K562 (cell line): ENCODE data around the gene ZNF280D. TPM values are rescaled to one million over a fixed set of nuclear protein-coding genes. Genes with fewer than 3 reads are reported as not detected.
A peak's percentile ranks its signal among the peaks of the same experiment; 100 is the strongest.

Source experiments
- ARID4B ChIP-seq: sonication (generic); formaldehyde crosslinking; IDR thresholded peaks from 2 replicates; pipeline ENCODE4 v1.8.0; 2022; ENCODE audit warnings: mild to moderate bottlenecking, missing genetic modification reagents
- CSDE1 ChIP-seq, 2 experiments: fragments of 450-650 bp; IDR thresholded peaks; 2 replicates each; pipeline ENCODE4 v1.6.1; 2016; ENCODE audit warnings: mild to moderate bottlenecking in 1 of 2
- E2F6 ChIP-seq, 2 experiments: IDR thresholded peaks; 2 replicates each; pipeline ENCODE4 v1.6.1; 2011; ENCODE audit warnings: borderline replicate concordance in 1 of 2, control low read depth in 1 of 2, low read depth in 1 of 2, low read length in 1 of 2, mild to moderate bottlenecking in 1 of 2, mixed read lengths in 1 of 2, moderate library complexity in 1 of 2; ENCODE audit not compliant: insufficient read depth in 1 of 2, insufficient read length in 1 of 2, poor library complexity in 1 of 2, severe bottlenecking in 1 of 2; ENCODE audit errors: extremely low read depth in 1 of 2
- HIVEP1 ChIP-seq: fragments of 250-450 bp; sonication (Bioruptor Pico); IDR thresholded peaks from 2 replicates; pipeline ENCODE4 v1.4.0; 2020; ENCODE audit warnings: mild to moderate bottlenecking
- HOMEZ ChIP-seq: fragments of 250-450 bp; sonication (Bioruptor Pico); IDR thresholded peaks from 2 replicates; pipeline ENCODE4 v1.4.0; 2020; ENCODE audit warnings: mild to moderate bottlenecking, moderate library complexity
- NFATC3 ChIP-seq: fragments of 450-650 bp; IDR thresholded peaks from 2 replicates; pipeline ENCODE4 v1.6.1; 2017; ENCODE audit warnings: mild to moderate bottlenecking
- PYGO2 ChIP-seq: fragments of 450-650 bp; IDR thresholded peaks from 2 replicates; pipeline ENCODE4 v1.6.1; 2016; ENCODE audit warnings: mild to moderate bottlenecking, missing genetic modification characterization, moderate library complexity, missing compliant biosample characterization
- REST ChIP-seq, 2 experiments: fragments of 450-650 bp; formaldehyde crosslinking in 1 of 2; IDR thresholded peaks; 2 replicates each; pipeline versions ENCODE4 v1.4.0 to v1.6.1; 2014 to 2020; ENCODE audit warnings: mild to moderate bottlenecking in 2 of 2, borderline replicate concordance in 1 of 2, low read depth in 1 of 2
- RFX1 ChIP-seq: fragments of 450-650 bp; IDR thresholded peaks from 2 replicates; pipeline ENCODE4 v1.6.1; 2016; ENCODE audit warnings: mild to moderate bottlenecking, moderate library complexity
- SIRT6 ChIP-seq: IDR thresholded peaks from one replicate; pipeline ENCODE4 v1.6.1; 2012; ENCODE audit warnings: low read depth, mild to moderate bottlenecking, control low read depth, inconsistent platforms, low read length, moderate library complexity
- TGIF2 ChIP-seq: sonication (generic); formaldehyde crosslinking; IDR thresholded peaks from 2 replicates; pipeline ENCODE4 v1.8.1; 2022; ENCODE audit warnings: mild to moderate bottlenecking, missing genetic modification reagents, moderate library complexity
- ZNF324 ChIP-seq: fragments of 250-450 bp; sonication (Bioruptor Pico); IDR thresholded peaks from 2 replicates; pipeline ENCODE4 v1.4.0; 2020; ENCODE audit warnings: mild to moderate bottlenecking
- polyA plus RNA-seq, 8 experiments: library from polyadenylated mRNA; depleted of rRNA in 4 of 8; stranded (reverse) in 5 of 8; unstranded in 3 of 8; fragments of >200 nt; fragmentation: Nextera tagmentation in 2 of 8; fragmentation: Illumina TruSeq in 1 of 8; extraction: Ambion mirVana in 2 of 8; extraction: Trizol in 1 of 8; gene quantifications; 2 replicates each; pipeline versions ENCODE4 v1.2.1 to v1.2.3, GENCODE V29; 2011 to 2014; ENCODE audit warnings: inconsistent platforms in 1 of 8, missing spikeins in 1 of 8
- total RNA-seq, 7 experiments: library from RNA; depleted of rRNA in 6 of 7; stranded (reverse); fragments of >200 nt in 6 of 7; fragmentation: Illumina TruSeq in 2 of 7; extraction: Trizol in 2 of 7; gene quantifications; 2 replicates each; pipeline versions ENCODE4 v1.2.1 to v1.2.3, GENCODE V29; 2011 to 2021; ENCODE audit warnings: low replicate concordance in 1 of 7

The ZNF280D gene
- total and polyA plus RNA-seq, 9 of the 15 experiments (the other 6 are each of a cell fraction or from before 2014, with no cell fraction given) = 8.3 to 21.8 (median 18.4) TPM

- peak; percentile 70; the same call in 1 of the 2 replicates for TF ChIP-seq HOMEZ (CRISPR knock-in tag)
- no peak for TF ChIP-seq SIRT6
- TF ChIP-seq NFATC3 = no peak
- TF ChIP-seq TGIF2 = no peak
- TF ChIP-seq HIVEP1 (CRISPR knock-in tag) = peak; percentile 94
- TF ChIP-seq E2F6 (IDR thresholded peaks at IDR 0.05; ENCODE audit: borderline replicate concordance in 1 of 2, extremely low read depth in 1 of 2, insufficient read depth in 1 of 2, insufficient read length in 1 of 2, low read depth in 1 of 2, low read length in 1 of 2, poor library complexity in 1 of 2, severe bottlenecking in 1 of 2) = no peak
- no peak for TF ChIP-seq ARID4B (CRISPR knock-in tag)
- no peak for TF ChIP-seq CSDE1 (IDR thresholded peaks at IDR 0.05)
- no peak for TF ChIP-seq REST (IDR thresholded peaks at IDR 0.05; ENCODE audit: borderline replicate concordance)
- 0 out of 2 replicates have a peak, but pooled peaks have one; percentile 66 for TF ChIP-seq REST (CRISPR knock-in tag; IDR thresholded peaks at IDR 0.05; ENCODE audit: low read depth)
- peak; percentile 87 for TF ChIP-seq PYGO2 (tag)
- TF ChIP-seq RFX1 = no peak
- peak; percentile 87 for TF ChIP-seq ZNF324 (CRISPR knock-in tag)
Observed at GRCh38 chr15:56735589-56735988, 2.3 kb upstream of the ZNF280D start (continued).
